BLaER1 treated with 17β-estradiol and CSF1 and Interleukin-3, amounts not matched to agents 10 nM and 100 nM (cell line): Measurements from ENCODE around the gene TCF25.
"Not testable (repeated sequence)": the region's sequence is repeated elsewhere in the genome, so short reads cannot be mapped to it uniquely, and the experiment has no call there.

Experiments
- H3K27ac ChIP-seq, 11 experiments: shearing (Covaris generic); formaldehyde crosslinking; 2 replicates each; pipeline ENCODE4 v1.8.1; 2022
- H3K27me3 ChIP-seq, 11 experiments: shearing (Covaris generic); formaldehyde crosslinking; 2 replicates each; pipeline ENCODE4 v1.8.1; 2022
- H3K36me3 ChIP-seq, 11 experiments: shearing (Covaris generic); formaldehyde crosslinking; 2 replicates each; pipeline ENCODE4 v1.8.1; 2022
- H3K4me1 ChIP-seq, 10 experiments: shearing (Covaris generic); formaldehyde crosslinking; 2 replicates each; pipeline ENCODE4 v1.8.1; 2022
- H3K4me2 ChIP-seq, 11 experiments: shearing (Covaris generic); formaldehyde crosslinking; 2 replicates each; pipeline ENCODE4 v1.8.1; 2022
- H3K4me3 ChIP-seq, 10 experiments: shearing (Covaris generic); formaldehyde crosslinking; 2 replicates each; pipeline ENCODE4 v1.8.1; 2022
- H3K9ac ChIP-seq, 11 experiments: shearing (Covaris generic); formaldehyde crosslinking; 2 replicates each; pipeline ENCODE4 v1.8.1; 2022
- H3K9me3 ChIP-seq, 11 experiments: shearing (Covaris generic); formaldehyde crosslinking; replicated peaks in 1 of 11; 2 replicates each; pipeline ENCODE4 v1.8.1; 2022
- H4K20me1 ChIP-seq, 11 experiments: shearing (Covaris generic); formaldehyde crosslinking; 2 replicates each; pipeline ENCODE4 v1.8.1; 2022
- Cebpa-rat ChIP-seq, 11 experiments: shearing (Covaris generic); IDR thresholded peaks; 2 replicates each; pipeline ENCODE4 v1.8.1; 2022

Gene TCF25

DNA sequence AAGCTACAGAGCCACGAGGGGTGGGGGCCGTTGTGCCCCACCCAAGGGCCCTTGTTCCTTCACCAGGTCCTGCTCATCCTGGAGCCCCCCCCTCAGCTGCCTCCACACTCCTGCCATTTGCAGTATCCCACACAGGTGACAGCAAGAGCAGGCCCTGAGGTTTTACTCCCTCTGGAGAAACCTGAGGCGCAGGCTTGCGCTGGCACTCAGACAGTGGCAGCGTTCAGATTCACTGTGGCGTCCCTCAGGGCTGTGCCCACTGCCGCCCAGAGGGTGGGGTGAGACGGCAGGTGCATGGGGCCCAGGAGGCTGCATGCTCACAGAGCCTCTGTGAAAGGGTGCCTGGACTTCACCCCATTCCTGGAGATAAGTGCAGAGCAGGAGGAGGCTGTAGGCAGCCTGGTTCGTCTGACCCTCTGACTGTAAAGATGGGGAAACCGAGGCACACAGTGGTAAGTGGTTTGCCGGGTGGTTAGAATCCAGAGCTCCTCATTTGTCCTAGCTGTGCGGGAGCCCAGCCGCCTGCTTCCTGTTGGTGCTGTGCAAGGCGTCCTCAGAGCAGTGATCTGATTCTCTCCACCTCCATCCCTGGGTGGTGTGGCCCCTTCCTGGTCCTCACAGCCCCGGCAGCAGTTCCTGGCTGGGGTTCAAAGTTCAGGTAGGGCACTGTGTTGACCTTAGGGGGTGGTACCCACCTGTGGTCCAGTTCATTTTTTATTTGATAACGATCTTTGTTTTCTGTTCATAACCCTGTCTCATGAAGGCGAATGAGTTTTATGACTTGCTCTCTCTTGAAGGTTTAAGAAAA lies 43.6 kb upstream of the TCF25 start:
- Histone ChIP-seq H3K4me3 (no peak overlapping the region), H3K9me3 (peaks cover 3 to 17% (median 13%) of the 10 kb centered on the region in 11 experiments), H3K36me3 (peaks cover 0 to 5% (median 0%) of the 10 kb centered on the region in 11 experiments; a peak in 1 of 22 replicates), H3K9ac (no peak overlapping the region), H4K20me1 (peaks cover 0 to 30% (median 18%) of the 10 kb centered on the region in 11 experiments; a peak in 14 of 22 replicates), H3K4me1 (peaks cover 14 to 33% (median 23%) of the 10 kb centered on the region in 10 experiments), H3K27ac (no peak overlapping the region), H3K4me2 (peak overlapping the region in 10 of 11 experiments; percentile 11 to 99 (median 92); a peak in 16 of 22 replicates), H3K27me3 (peaks cover 0 to 10% (median 4%) of the 10 kb centered on the region in 11 experiments; a peak in 6 of 22 replicates)
- TF ChIP-seq Cebpa-rat (IDR thresholded peaks at IDR 0.05), result no peak

DNA sequence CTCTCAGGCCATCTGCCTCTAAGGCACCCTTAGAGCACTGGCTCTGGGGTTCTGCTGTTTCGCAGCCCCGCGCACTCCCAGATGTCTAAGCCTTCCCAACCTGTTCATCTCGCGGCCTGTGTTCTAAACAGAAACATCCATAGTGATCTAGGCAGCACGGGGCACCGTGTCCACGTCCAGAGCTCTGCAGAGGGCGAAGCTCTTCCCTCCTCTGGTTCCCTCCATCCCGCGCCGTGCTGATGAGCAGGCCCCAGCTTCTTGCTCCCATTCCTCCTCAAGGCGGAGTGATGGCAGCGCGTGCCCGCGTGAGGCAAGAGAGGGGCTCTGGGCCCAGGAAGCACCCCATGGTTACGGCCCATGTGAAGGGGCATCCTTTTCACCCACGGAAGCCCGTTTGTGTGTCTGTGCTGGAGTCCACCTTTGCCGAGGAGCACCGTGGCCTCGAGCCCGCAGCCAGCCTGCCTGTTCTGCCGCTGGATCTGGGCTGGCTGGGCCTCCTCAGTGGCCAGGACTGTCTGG lies 41.5 kb upstream of the TCF25 start:
- Histone ChIP-seq H3K9ac (no peak overlapping the region), H3K4me1 (peaks cover 14 to 30% (median 24%) of the 10 kb centered on the region in 10 experiments), H3K36me3 (peaks cover 0 to 11% (median 0%) of the 10 kb centered on the region in 11 experiments; a peak in 1 of 22 replicates), H3K9me3 (peaks cover 8 to 29% (median 23%) of the 10 kb centered on the region in 11 experiments), H3K27ac (no peak overlapping the region), H4K20me1 (peaks cover 0 to 28% (median 18%) of the 10 kb centered on the region in 11 experiments; a peak in 14 of 22 replicates), H3K4me3 (no peak overlapping the region), H3K4me2 (no peak overlapping the region), H3K27me3 (peaks cover 0 to 10% (median 4%) of the 10 kb centered on the region in 11 experiments; a peak in 6 of 22 replicates)
- no peak for TF ChIP-seq Cebpa-rat (IDR thresholded peaks at IDR 0.05)

DNA sequence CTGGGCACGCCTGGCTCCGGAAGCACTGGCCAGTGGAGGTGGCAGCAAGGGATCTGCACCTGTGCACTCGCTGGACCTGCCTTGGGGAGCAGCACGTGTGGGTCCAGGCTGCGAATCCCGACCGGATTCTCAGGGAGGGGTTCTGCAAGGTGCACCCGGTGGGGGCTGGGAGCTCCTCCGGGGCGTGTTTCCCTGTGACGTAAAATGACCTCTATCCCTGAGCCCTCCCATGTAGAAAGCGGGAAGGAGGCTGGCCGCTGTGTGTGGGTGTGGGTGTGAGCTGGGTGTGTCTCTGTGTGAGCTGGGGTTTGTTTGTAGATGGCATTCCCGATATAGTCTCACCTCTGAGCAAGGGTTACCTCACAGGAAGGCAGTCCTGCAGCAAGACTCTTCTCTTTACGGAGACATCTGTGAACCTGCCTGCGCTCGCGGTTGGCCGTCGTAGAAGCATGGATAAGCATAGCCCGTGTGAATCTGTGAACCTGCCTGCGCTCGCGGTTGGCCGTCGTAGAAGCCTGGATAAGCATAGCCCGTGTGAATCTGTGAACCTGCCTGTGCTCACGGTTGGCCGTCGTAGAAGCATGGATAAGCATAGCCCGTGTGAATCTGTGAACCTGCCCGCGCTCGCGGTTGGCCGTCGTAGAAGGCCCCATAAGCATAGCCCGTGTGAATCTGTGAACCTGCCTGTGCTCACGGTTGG lies 39.6 kb upstream of the TCF25 start:
- H3K4me2 ChIP-seq, H3K9ac ChIP-seq, H3K27ac ChIP-seq, H3K4me3 ChIP-seq, H3K27me3 ChIP-seq: not testable (repeated sequence)
- Histone ChIP-seq H4K20me1 (peaks cover 0 to 17% (median 13%) of the 10 kb centered on the region in 11 experiments; a peak in 14 of 22 replicates), H3K9me3 (peaks cover 8 to 29% (median 23%) of the 10 kb centered on the region in 11 experiments), H3K4me1 (peaks cover 23 to 35% (median 29%) of the 10 kb centered on the region in 10 experiments), H3K36me3 (peaks cover 0 to 11% (median 0%) of the 10 kb centered on the region in 11 experiments; a peak in 1 of 22 replicates)

DNA sequence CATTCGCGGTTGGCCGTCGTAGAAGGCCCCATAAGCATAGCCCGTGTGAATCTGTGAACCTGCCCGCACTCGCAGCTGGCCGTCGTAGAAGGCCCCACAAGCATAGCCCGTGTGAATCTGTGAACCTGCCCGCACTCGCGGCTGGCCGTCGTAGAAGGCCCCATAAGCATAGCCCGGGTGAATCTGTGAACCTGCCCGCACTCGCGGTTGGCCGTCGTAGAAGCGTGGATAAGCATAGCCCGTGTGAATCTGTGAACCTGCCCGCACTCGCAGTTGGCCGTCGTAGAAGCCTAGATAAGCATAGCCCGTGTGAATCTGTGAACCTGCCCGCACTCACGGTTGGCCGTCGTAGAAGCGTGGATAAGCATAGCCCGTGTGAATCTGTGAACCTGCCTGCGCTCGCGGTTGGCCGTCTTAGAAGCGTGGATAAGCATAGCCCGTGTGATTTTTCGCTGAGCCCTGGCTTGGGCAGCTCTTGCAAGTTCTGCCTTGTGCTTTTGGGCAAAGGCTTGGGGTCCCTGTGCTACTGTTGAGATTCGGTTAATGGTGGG lies 38.5 kb upstream of the TCF25 start:
- H3K4me2 ChIP-seq, H4K20me1 ChIP-seq, H3K27ac ChIP-seq, H3K4me3 ChIP-seq, H3K9ac ChIP-seq, H3K27me3 ChIP-seq: not testable (repeated sequence)
- peaks cover 0 to 11% (median 0%) of the 10 kb centered on the region in 11 experiments; a peak in 1 of 22 replicates for H3K36me3 ChIP-seq
- H3K9me3 ChIP-seq, result peaks cover 8 to 29% (median 23%) of the 10 kb centered on the region in 11 experiments
- H3K4me1 ChIP-seq, result peaks cover 18 to 32% (median 29%) of the 10 kb centered on the region in 10 experiments

DNA sequence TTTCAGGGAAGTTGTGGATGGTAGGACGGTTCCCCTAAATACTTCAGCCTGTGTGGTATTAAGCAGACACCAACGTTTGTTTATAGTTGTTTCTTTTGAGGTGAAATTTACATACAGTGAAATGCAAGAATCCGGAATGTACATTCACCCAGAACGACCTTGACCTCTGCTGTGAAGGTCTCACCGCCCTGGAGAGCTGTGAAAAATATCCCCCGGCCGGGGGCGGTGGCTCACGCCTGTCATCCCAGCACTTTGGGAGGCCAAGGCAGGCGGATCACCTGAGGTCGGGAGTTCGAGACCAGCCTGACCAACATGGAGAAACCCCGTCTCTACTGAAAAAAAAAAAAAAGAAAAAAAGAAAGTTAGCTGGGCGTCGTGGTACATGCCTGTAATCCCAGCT lies 36.9 kb upstream of the TCF25 start:
- peak overlapping the region in 2 of 11 experiments; percentile 78 to 79; a peak in 3 of 22 replicates for H3K4me2 ChIP-seq
- H3K4me1 ChIP-seq, result peaks cover 18 to 34% (median 29%) of the 10 kb centered on the region in 10 experiments
- H3K27ac ChIP-seq, H3K4me3 ChIP-seq, H3K9ac ChIP-seq, H3K27me3 ChIP-seq, H4K20me1 ChIP-seq: not testable (repeated sequence)
- H3K36me3 ChIP-seq, result peaks cover 0 to 11% (median 0%) of the 10 kb centered on the region in 11 experiments; a peak in 1 of 22 replicates
- H3K9me3 ChIP-seq, result peaks cover 8 to 29% (median 23%) of the 10 kb centered on the region in 11 experiments

DNA sequence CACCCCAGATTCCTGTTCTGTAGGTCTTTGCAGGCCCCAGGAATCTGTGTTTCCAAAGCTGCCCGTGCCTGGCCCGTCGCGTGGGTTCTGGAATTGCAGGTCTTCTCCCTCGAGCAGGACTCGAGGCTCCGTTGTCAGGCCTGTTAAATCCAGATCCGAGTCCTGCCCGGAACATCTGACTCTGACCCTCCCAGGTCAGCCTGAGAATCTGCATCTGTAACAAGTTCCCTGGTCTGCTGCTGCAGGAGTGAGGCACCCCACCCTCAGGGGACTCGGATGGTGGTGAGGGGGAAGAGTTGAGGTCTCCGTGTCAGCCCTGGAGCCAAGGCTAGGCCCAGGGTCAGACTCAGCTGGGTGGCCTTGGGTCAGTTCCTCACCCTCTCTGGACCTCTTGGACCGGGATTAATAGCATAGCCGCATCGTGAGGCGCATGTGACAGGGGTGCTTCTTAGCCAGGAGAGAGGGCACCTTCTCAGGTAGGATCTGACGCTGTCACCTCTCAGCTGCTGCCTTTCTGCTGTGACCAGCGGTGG lies 36.3 kb upstream of the TCF25 start:
- Histone ChIP-seq H3K9me3 (peaks cover 8 to 29% (median 23%) of the 10 kb centered on the region in 11 experiments), H4K20me1 (no peaks in the 10 kb centered on the region), H3K27me3 (no peaks in the 10 kb centered on the region), H3K4me3 (peak overlapping the region in 6 of 10 experiments; percentile 25 to 56 (median 34); a peak in 6 of 20 replicates), H3K4me2 (peak overlapping the region; percentile 59 to 91 (median 79)), H3K9ac (peak overlapping the region in 10 of 11 experiments; percentile 35 to 67 (median 57); a peak in 9 of 22 replicates), H3K27ac (peak overlapping the region in 10 of 11 experiments; percentile 27 to 73 (median 63); a peak in 13 of 22 replicates), H3K36me3 (peaks cover 0 to 11% (median 0%) of the 10 kb centered on the region in 11 experiments; a peak in 1 of 22 replicates), H3K4me1 (peaks cover 18 to 36% (median 29%) of the 10 kb centered on the region in 10 experiments)
- TF ChIP-seq Cebpa-rat (IDR thresholded peaks at IDR 0.05), result no peak

DNA sequence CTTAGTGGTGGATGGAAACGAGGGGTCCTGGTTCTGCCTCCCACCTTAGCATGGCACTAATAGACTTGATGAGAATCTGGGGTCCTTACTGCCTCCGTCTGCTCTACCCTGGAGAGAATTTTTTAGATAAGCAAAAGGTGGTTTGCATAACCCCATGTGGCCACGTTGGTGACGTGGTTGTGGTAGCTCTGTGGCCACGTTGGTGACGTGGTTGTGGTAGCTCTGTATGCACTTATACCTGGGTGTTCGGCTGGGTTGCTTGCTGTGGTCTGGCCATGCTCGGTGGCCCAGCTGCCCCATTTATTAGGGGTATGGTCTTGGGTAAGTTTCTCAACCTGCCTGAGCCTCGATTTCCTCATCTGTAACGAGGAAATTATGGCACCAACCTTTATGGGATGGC lies 32.1 kb upstream of the TCF25 start:
- no peak overlapping the region for H3K9ac ChIP-seq
- H3K36me3 ChIP-seq, result no peaks in the 10 kb centered on the region
- H3K9me3 ChIP-seq, result no peaks in the 10 kb centered on the region; a peak in 1 of 22 replicates
- no peak overlapping the region for H3K4me3 ChIP-seq
- no peaks in the 10 kb centered on the region for H3K27me3 ChIP-seq
- H3K4me1 ChIP-seq, result peaks cover 24 to 58% (median 49%) of the 10 kb centered on the region in 10 experiments
- 0 out of 22 replicates have a peak, but pooled peaks cover 0 to 4% (median 0%) of the 10 kb centered on the region in 11 experiments for H4K20me1 ChIP-seq
- TF ChIP-seq Cebpa-rat (IDR thresholded peaks at IDR 0.05), result no peak
- H3K27ac ChIP-seq, result no peak overlapping the region
- H3K4me2 ChIP-seq, result no peak overlapping the region
